ENCODE measurements around the gene LYL1.

The LYL1 gene

GRCh38 chr19:13127811-13128575, 25.3 kb upstream of the LYL1 start:
- DNase-seq (ENCODE audit: low read depth), result no peak
- TF ChIP-seq, protein P1, sequence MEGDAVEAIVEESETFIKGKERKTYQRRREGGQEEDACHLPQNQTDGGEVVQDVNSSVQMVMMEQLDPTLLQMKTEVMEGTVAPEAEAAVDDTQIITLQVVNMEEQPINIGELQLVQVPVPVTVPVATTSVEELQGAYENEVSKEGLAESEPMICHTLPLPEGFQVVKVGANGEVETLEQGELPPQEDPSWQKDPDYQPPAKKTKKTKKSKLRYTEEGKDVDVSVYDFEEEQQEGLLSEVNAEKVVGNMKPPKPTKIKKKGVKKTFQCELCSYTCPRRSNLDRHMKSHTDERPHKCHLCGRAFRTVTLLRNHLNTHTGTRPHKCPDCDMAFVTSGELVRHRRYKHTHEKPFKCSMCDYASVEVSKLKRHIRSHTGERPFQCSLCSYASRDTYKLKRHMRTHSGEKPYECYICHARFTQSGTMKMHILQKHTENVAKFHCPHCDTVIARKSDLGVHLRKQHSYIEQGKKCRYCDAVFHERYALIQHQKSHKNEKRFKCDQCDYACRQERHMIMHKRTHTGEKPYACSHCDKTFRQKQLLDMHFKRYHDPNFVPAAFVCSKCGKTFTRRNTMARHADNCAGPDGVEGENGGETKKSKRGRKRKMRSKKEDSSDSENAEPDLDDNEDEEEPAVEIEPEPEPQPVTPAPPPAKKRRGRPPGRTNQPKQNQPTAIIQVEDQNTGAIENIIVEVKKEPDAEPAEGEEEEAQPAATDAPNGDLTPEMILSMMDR (IDR thresholded peaks at IDR 0.05; ENCODE audit: low read length, missing control alignments), result no peak
- H3K4me3 ChIP-seq (replicated peaks; ENCODE audit: low read depth, low read length), result no peak overlapping the region

DNA sequence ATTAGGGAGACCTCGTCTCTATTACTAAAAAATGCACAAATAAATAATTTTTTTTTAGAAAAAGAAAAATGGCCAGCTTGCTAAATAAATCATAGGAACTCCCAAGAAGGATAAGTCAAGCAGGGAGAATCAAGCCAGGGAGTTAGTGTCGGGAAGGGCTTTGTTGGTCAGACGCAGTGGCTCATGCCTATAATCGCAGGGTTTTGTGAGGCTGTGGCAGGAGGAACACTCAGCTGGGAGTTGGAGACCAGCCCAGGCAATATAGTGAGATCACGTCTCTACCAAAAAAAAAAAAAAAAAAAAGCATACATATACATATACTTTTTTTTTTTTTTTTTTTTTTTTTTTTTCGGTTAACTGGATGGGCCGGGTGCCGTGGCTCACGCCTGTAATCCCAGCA, 24.4 kb upstream of the LYL1 start:
- TF ChIP-seq, protein P1 (IDR thresholded peaks at IDR 0.05; ENCODE audit: low read length, missing control alignments), result no peak
- H3K4me3 ChIP-seq (replicated peaks; ENCODE audit: low read depth, low read length), result no peak overlapping the region
- no peak for DNase-seq (ENCODE audit: low read depth)

GRCh38 chr19:13122980-13123957, 20.6 kb upstream of the LYL1 start:
- no peak overlapping the region for H3K4me3 ChIP-seq (replicated peaks; ENCODE audit: low read depth, low read length)
- no peak for DNase-seq (ENCODE audit: low read depth)
- TF ChIP-seq, protein P1 (IDR thresholded peaks at IDR 0.05; ENCODE audit: low read length, missing control alignments), result no peak

DNA sequence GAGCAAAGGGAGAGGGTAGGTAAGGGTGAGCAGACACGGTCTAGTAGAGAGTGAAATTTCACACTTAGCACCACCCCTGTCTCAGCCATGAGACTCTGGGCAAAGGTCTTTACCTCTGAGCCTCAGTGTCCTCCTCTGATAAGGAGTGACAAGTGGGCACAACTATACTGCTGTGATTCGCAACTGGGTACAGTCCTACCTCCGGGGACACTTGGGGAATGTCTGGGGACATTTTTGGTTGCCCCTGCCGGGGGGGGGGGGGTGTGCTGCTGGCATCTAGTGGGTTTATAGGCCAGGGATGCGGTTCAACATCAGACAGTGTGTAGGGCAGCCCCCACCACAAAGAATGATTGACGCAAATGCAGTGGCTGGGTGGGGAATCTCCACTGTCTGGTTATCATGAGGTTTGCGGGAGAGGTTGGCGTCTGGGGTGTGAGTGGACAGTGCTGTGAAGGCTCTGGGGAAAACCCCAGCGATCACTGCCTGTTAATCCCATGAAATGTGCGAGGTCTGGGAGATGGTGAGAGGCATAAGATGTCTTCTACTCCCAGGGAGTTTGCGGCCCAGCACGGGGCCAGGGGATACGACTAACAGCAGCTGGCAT, 19.7 kb upstream of the LYL1 start:
- no peak overlapping the region for H3K4me3 ChIP-seq (replicated peaks; ENCODE audit: low read depth, low read length)
- no peak for DNase-seq (ENCODE audit: low read depth)
- TF ChIP-seq, protein P1 (IDR thresholded peaks at IDR 0.05; ENCODE audit: low read length, missing control alignments), result no peak

- TF ChIP-seq, protein P1 (IDR thresholded peaks at IDR 0.05; ENCODE audit: low read length, missing control alignments), result no peak
- no peak for DNase-seq (ENCODE audit: low read depth)
- no peak overlapping the region for H3K4me3 ChIP-seq (replicated peaks; ENCODE audit: low read depth, low read length)
Observed at GRCh38 chr19:13121551-13122274, 19.1 kb upstream of the LYL1 start.

- H3K4me3 ChIP-seq (replicated peaks; ENCODE audit: low read depth, low read length), result peak overlapping the region; percentile 32
- peak; percentile 73 for DNase-seq (ENCODE audit: low read depth)
- TF ChIP-seq, protein P1 (IDR thresholded peaks at IDR 0.05; ENCODE audit: low read length, missing control alignments), result no peak
Observed at GRCh38 chr19:13120817-13121216, 18.2 kb upstream of the LYL1 start.

All from fibroblast of pulmonary artery (primary cell).